ENCODE measurements around the gene RNLS.
"Not testable (repeated sequence)": the region's sequence is repeated elsewhere in the genome, so short reads cannot be mapped to it uniquely, and the experiment has no call there.

Gene RNLS

DNA sequence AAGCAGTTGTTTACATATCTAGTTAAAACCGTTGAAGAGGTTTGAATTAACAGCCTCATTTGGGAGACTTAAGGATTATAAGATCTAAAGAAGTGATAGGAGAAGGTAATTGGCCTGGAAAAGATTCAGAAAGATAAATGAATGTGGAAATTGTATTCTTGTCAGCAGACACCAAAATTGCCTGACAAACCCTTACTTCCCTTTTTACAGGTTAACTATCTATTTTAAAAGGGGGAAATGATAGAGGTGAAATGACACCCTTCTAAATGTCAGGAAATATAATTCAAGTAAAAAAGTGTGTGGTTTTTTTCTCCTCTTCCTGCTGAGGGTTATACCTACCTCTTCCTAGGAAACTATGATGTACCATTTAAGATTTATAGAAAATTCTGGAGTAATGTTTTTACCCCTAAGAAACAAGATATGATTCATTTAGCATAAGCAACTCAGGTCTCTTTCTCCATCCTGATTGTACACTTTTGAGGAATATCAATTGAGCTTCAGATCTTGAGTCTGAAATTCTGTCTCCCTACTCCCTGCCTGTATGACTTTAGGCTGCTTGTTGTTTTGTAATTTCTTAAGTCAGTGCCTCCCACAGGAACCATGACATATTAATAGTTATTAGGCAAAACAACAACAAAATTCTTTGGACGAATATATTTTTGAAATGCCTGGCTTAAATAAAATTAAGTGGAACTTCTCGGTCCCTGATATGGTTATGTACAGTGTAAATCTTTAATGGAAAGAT is 250.4 kb downstream of the RNLS start:
- no peak for DNase-seq

DNA sequence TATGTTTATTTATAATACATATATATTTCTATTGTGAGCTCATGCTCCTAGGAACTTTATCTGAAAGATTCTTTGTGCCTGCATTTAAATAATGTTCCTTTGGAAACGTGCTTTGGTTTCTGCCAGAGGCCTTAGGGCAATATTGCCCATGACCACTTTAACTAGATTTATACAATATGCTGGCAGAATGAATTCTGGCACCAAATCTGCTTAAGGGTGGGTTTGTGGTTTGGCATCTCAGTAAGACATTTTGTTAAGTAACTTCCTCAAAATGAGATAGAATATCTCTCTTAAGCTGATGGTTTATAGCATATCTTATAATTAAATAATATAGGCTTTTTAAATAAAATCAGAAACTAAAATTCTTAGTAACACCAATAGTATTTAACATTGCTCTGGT is 252.9 kb downstream of the RNLS start:
- DNase-seq = no peak

DNA sequence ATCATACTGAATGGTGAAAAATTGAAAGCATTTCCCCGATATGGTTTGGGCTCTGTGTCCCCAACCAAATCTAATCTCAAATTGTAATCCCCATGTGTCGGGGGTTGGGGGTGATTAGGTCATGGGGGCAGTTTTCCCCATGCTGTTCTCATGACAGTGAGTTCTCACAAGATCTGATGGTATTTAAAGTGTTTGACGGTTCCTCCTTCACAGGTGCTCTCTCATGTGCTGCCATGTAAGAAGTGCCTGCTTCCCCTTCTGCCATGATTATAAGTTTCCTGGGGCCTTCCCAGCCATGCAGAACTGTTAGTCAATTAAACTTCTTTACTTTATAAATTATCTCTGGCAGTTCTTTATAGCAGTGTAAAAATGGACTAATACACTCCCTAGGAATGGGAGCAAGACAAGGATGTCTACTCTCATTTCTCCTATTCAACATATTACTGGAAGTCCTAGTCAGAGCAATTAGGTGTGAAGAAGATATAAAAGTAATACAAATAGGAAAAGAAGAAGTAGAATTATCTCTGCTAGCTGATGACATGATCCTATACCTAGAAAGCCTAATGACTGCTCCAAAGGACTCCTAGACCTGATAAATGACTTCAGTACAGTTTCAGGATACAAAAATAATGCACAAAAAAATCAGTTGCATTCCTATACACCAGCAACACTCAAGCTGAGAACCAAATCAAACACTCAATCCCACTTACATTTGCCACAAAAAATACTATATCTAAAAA is 260.6 kb downstream of the RNLS start:
- DNase-seq = no peak

DNA sequence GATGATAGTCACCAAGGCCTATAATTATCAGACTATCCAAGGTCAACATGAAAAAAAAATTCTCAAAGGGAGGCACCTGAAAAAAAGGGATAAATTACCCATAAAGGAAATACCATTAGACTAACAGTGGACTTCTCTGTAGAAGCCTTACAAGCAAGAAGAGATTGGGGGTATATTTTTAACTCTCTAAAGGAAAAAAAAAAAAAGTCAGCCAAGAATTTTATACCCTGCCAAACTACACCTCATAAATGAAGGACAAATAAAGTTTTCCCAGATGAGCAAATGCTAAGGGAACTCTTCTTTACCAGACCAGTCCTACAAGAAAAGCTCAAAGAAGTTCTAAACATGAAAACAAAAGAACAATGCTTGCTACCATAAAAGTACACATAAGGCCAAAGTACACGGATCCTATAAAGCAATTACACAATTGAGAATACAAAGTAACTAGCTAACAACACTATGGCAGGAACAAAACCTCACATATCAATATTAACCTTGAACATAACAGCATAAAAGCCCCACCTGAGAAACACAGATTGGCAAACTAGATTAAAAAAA is 263.1 kb downstream of the RNLS start:
- DNase-seq = no peak

DNA sequence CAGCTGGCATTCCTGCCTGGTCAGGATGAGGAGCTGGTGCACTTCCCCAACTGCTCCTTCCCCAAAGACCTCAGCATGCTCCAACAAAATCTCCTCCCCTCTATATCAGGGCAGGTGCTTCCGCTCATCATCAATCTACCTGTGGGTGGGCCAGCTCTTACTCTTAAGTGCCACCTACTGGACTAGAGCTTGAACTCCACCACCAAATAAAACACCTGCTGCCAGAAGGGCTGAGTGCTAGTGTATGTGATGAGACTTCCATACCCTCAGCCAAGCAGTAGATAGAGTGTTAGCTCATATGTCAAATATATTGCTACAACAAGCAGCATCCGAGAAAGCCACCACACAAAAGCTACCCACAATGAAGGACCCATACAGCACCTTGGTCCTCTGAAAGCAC is 264.3 kb downstream of the RNLS start:
- DNase-seq = no peak

DNA sequence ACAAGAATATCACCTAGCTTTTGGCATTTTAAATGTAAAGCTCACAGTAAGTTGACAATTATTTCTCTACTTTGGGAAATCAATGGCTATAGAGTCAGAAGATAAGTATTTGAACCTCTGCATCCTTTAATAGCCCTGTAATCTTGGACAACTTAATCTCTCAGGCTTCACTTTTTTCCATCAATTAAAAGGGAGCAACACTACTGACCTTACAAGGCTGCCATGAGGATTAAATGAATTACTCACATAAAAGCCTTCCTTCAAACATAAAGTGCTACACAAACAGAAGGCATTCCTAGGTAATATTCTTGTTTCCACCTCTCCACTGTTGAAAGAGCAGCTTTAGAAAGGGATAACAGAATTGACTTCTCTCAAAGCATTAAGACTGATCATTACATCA is 266.0 kb downstream of the RNLS start:
- DNase-seq = no peak

DNA sequence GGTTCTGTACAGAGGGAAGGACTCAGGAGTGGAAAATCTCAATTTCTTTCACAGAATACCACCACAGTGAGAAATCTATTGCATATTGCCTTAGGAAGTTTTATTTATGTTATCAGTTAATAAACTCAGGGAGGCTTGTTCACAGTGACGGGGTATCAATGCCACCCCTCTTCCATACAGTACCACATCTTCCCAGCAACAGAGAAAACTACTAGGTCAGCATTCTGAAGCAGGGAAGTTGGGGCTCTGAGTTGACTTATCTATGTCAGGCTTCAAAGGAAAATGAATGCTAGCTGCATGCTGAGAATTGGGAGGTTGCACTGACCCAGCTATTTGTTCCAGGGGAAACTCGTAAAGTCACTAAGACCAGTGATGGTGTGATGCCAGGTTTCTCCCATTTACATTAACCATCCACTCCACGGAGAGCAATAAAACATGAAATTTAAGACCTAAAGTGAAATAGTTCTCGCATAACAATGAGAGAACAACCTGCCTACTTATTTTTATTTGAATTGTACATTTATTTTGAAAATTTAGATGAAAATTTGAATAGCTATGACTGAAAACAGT is 266.7 kb downstream of the RNLS start:
- no peak for DNase-seq

DNA sequence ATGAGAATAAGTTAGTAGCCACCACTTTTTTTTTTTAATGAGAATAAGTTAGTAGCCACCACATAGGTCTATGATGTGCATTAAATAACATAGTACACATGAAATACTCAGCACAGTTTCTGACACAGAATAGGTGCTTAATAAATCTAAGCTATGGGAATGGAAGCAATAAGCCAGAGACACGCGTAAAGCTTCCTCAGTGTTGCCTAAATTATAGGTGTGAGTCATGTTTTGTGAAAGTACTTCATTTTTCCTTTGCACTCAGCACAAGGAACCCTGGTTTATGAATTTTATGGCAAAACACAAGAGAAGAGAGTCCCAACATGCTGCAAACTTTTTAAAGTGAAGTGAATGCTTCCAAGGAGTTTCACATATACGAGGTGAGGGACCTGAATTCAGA is 267.4 kb downstream of the RNLS start:
- no peak for DNase-seq

DNA sequence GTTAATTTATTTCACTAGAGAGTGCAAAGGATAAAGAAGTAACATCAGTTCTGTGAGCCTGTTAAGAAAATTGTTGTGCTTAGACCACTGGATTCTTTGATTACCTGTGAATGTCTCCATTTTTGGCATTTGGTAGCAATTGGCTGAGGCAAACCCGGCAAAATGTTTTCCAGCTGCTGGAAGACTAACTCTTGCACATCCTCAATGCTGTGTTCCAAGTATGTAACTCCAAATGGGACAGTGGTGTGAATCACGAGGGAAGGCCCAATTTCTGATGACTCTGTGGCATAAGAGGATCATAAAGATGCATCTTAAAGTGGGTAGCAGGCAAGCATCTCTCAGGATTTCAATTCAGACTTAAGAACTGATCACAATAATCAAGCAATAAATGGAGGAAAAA is 268.8 kb downstream of the RNLS start:
- DNase-seq = no peak

DNA sequence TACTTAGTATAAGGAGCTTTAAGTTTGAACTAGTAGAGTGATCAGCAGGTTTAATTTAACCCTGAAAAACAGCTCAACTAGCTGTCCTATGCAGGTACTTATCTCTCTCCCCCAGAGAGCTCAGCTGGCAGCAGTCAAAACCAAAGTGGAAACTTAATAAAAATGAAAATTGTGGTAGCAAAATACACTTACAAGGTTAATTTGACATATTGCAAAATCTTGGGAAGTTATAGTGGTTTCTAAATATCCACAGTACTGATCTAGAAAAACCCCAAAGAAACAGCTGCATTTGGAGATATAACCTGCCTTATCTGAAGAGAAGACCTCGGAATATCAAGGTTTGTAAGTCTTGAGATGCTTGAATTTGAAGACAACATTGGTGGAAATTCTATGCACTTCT is 269.2 kb downstream of the RNLS start:
- DNase-seq = no peak

DNA sequence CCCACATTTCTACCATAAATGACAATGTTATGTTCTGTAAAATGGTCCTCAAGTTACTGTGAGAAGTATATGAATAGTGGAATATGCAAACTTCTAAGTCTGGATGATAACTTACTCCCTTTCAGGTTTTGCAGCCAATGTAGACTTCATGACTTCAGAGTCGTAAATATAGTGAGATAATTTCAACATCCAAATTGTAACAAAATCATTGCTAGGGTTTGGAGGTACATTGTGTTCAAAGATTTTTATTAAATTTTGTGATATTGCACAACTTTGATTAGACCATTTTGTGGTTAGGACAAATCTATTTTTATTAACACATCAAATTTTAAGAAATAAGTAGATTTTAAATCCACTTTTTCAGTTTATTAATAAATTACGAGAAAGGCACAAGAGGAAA is 270.3 kb downstream of the RNLS start:
- DNase-seq = no peak

DNA sequence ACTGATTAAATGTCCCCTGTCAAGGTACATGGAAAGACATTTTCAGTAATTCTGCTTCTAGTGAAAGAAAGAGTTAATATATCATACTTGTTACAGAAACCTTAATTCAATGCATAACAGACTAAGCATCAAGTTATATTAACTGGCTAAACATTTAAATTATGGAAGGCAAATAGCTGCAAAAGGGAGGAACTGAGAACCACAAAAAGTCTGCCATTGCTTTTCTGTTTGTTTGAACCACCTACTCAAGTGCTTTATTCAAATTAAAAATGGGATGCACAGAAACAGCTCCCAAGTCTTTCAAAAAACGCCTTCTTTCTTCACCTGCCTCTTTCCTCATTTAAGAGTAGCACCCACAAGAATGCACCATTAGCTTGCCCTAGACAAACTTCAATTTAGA is 271.9 kb downstream of the RNLS start:
- no peak for DNase-seq

DNA sequence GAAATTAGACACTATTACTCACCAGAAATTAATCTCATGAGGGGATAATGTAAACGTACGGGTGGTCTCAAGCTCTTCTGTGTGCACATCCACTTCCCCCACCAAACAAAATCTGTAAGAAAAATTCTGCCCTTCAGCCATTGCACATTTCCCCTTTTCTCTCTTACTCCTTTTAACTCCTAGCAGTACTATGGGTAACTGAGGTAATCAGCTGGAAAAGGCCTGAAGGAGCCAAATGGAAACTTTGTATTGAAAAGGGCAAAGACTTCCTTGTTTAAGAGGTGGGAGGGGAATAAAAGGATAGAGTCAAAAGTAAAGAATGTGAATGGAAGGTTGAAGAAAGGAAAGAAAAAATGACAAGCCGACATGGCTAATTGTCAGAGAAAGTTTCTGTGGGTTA is 273.8 kb downstream of the RNLS start:
- DNase-seq = no peak

DNA sequence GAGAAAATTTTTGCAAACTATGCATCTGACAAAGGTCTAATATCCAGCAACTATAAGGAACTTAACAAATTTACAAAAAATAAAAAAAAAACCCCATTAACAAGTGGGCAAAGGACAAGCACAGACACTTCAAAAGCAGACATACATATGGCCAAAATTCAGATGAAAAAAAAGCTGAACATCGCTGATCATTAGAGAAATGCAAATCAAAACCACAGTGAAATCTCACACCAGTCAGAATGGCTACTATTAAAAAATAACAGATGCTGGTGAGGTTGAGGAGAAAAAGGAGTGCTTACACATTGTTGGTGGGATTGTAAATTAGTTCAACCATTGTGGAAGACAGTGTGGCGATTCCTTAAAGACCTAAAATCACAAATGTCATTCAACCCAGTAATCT is 274.8 kb downstream of the RNLS start:
- not testable (repeated sequence) for DNase-seq

DNA sequence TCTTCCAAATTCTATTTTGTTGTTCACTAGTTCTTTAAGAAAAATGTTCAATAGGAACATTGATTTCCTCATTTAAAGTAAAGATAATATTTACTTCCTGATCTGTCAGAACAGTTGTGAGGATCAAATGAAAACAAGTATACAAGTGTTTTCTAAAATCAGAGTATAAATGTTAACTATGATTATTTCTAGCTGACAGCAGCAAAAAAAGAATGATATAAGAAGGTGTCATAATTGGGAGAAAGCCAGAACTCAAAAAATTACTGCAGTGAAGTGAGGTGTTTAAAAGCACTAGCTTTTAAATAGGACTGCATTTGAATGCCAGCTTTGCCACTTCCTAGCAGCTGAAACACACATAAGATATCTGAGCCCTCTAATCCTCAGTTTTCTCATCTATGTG is 283.3 kb downstream of the RNLS start:
- DNase-seq = no peak

DNA sequence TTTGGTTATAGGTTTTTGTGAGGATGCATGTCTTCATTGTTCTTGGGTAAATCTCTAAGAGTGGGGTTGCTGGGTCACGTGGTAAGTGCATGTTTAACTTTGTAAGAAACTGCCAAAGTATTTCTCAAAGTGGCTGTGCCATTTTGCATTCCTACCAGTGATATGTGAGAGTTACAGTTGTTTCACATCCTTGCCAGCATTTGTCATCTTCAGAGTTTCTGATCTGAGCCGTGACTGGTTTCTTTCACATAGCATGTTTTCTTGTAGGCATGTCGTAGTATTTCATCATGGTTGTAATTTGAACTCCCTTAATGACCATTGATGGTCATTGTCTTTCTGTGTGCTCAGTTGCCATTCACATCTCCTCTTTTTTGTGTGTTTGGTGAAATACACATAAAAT is 286.0 kb downstream of the RNLS start:
- no peak for DNase-seq

DNA sequence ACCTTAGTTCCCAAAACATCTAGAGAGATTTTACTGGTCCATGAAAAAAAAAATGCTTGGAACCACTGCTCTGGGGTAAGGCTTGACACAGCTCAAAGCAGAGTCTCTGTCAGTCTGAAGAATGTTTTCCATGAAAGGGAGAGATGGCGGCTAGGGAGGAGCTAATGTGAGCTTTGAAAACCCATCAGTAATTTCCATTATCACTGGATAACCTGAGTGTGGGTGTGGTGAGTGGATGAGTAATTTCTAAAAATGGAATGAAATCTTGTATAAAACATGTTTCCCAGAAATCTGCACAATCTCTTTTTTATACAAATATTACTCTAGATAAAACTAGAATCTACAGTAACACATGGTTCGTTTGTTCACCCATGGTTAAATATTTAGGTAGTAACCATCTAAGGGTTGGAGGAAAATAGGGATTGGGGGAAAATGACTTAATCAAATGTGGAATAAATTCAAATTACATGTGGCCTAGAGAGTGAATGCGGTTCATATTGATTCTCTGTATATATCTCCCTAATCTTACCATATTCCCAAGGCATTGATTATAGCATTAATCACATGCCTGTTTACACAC is 289.4 kb downstream of the RNLS start:
- DNase-seq = no peak

DNA sequence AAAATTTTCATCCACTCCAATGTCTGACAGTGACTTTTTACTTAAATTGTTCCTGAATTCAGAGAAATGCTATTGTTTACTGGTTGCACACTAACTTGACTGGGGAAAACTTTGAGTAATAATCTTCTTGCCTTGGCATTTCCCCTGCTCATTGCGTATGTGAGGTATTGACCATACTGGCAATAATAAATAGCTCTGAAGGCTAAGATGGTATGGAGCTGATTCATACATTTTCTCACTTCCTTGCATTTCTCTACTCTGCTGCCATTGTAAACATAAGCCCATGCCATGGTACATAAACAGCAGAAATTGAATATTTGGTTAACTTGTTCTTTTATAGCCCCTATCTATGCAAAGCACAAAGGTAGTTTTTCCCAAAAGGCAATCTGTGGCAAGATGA is 290.0 kb downstream of the RNLS start:
- DNase-seq = no peak

DNA sequence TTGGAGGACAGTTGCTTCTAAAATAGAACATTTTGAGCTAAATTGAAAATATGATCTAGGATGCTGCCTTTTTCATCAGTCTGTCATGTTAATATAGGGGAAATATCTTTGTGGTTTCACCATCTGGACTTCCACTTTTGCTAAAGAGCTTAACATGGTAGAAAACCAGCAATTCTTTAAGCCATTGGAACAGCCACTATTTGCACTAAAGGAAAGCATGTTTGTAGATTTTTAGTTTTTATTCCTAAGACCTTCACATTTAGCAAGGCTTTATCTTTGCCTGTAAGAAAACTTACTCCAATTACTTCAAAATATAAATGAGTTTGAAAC is 291.0 kb downstream of the RNLS start:
- no peak for DNase-seq

DNA sequence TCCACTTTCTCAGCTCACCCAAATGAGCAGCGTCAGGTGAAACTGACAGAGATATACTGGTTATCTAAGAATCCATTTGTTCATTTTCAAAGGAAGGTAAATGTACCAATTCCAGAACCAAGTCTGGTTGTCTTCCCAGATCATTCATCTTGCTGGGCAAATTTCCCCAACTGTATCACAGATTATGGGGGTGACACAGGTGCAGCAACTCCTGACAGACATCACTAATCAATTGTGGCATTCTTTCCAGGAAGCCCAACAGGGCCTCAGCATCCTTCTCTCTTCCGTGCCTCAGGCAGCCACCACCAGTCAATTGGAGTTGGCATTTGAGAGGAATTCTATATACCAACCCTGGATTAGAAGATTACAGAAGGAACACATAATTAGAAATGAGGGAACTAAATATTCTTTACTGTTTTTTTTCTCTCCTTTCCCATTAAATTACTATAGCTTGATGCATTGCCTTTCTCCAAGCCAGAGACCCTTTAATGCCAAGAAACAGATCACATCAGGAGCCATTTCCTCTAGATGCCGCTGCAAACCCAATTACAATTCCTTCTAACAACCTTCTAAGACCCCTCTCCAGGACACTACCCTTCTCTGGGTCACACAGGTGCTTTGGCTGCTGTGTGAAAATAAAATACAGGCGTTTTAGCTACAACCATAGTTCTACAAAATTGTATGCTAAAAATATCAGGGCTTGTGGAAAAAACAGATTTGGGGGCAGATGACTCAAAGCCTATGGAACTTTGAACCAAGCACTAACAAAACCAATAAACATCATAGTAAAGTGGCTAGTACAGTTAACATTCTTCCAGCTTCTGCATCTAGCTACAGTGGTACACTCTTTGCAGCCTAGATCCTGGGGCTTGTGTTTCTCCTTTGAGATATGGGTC is 291.6 kb downstream of the RNLS start:
- no peak for DNase-seq

DNA sequence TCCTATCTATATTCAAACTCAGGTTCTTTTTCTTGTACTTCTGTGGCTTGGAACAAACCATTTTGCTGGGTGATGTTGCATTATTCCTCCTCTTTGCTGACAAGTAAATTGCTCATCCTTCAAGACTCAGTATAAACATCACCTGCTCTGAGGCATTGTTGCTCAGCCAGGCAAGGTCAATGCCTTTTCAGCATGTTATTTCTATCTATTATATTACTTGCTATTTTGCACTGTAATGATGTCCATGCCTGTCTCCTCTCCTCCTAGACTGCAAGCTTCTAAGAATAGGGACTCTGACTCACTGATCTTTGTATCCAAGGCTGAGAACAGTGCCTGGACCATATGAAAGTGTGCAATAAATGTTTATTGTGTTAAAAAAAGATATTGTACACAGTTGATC is 293.8 kb downstream of the RNLS start:
- DNase-seq = no peak

DNA sequence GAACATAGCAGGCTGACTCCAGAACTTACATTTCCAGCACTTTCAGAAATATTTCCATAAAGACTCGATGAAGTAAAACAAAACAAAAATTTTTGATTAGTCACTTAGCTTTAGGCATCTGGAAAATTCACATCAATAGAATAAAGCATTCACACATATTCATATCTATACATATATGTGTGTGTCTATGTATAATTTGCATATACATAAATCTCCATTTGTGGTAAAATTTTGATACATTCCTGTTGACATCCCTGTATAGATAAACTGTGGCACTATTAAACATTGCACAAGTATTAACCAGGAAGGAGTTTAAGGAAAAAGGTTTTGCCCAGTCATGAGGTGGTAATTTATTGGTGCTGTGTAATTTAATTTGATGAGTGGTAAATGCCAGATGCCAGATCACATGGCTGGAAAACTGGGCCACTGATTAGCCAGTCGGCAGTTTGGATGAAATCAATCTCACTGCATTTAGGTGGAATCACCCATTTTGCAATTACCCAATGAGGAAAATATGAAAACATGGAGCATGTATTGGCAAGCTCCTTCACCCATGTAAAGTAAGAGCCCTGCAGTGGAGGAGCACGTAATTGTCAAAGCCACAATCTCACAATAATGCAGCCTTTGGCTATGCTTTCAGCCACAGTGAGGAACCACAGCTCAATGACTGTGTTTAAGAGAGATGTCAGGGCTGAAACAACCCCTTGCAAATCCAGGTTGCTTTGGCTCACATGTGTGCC is 294.6 kb downstream of the RNLS start:
- DNase-seq = no peak
